Effector memory CD4-positive, alpha-beta T cell (primary cell): ENCODE results near the gene CTDP1.

Experiments used
- DNase-seq, 3 donors: peaks; one replicate each; pipeline ENCODE4 v3.0.0-alpha.2; 2020
- H3K27ac ChIP-seq: 2 replicates; pipeline ENCODE4 v1.7.0; 2013; ENCODE audit warnings: mild to moderate bottlenecking, low read length, moderate library complexity; ENCODE audit not compliant: insufficient read depth, poor library complexity, severe bottlenecking
- H3K27me3 ChIP-seq: replicated peaks from 2 replicates; pipeline ENCODE4 v1.7.0; 2013; ENCODE audit warnings: mild to moderate bottlenecking, low read length; ENCODE audit not compliant: insufficient read depth, control insufficient read depth, poor library complexity, severe bottlenecking
- H3K36me3 ChIP-seq: 2 replicates; pipeline ENCODE4 v1.7.0; 2013; ENCODE audit warnings: mild to moderate bottlenecking, low read length, moderate library complexity; ENCODE audit not compliant: control insufficient read depth, insufficient read depth
- H3K4me1 ChIP-seq: 2 replicates; pipeline ENCODE4 v1.7.0; 2013; ENCODE audit warnings: low read length, mild to moderate bottlenecking; ENCODE audit not compliant: control insufficient read depth, insufficient read depth, poor library complexity, severe bottlenecking
- H3K4me3 ChIP-seq: 2 replicates; pipeline ENCODE4 v1.7.0; 2013; ENCODE audit warnings: low read length, low read depth, mild to moderate bottlenecking; ENCODE audit not compliant: insufficient read depth, poor library complexity, severe bottlenecking
- H3K9me3 ChIP-seq: 2 replicates; pipeline ENCODE4 v1.7.0; 2013; ENCODE audit warnings: mild to moderate bottlenecking, low read length, moderate library complexity; ENCODE audit not compliant: control insufficient read depth

Gene CTDP1

GRCh38 chr18:79668203-79668602, 11.4 kb upstream of the CTDP1 start:
- Histone ChIP-seq H3K27ac (no peak overlapping the region), H3K9me3 (no peaks in the 10 kb centered on the region)

GRCh38 chr18:79672490-79673276, 6.9 kb upstream of the CTDP1 start:
- no peaks in the 10 kb centered on the region for H3K4me1 ChIP-seq
- peaks cover 8% of the 10 kb centered on the region for H3K9me3 ChIP-seq
- H3K36me3 ChIP-seq, result no peaks in the 10 kb centered on the region
- H3K27me3 ChIP-seq, result no peaks in the 10 kb centered on the region
- no peak for DNase-seq
- H3K27ac ChIP-seq, result no peak overlapping the region
- no peak overlapping the region for H3K4me3 ChIP-seq

More at GRCh38 chr18:79668203-79668602, 11.4 kb upstream of the CTDP1 start:
- no peaks in the 10 kb centered on the region for H3K4me1 ChIP-seq
- no peak overlapping the region for H3K4me3 ChIP-seq
- no peak for DNase-seq
- H3K36me3 ChIP-seq, result no peaks in the 10 kb centered on the region
- H3K27me3 ChIP-seq, result no peaks in the 10 kb centered on the region

GRCh38 chr18:79677221-79677620, 2.4 kb upstream of the CTDP1 start:
- no peak overlapping the region for H3K27ac ChIP-seq
- H3K27me3 ChIP-seq, result no peaks in the 10 kb centered on the region
- H3K4me3 ChIP-seq, result no peak overlapping the region
- H3K4me1 ChIP-seq, result peaks cover 21% of the 10 kb centered on the region
- DNase-seq, result no peak
- H3K36me3 ChIP-seq, result no peaks in the 10 kb centered on the region
- H3K9me3 ChIP-seq, result peaks cover 8% of the 10 kb centered on the region

- no peak for DNase-seq
- Histone ChIP-seq H3K4me3 (no peak overlapping the region), H3K4me1 (peaks cover 26% of the 10 kb centered on the region), H3K27ac (peak overlapping the region; percentile 98), H3K36me3 (no peaks in the 10 kb centered on the region), H3K9me3 (peaks cover 8% of the 10 kb centered on the region), H3K27me3 (no peaks in the 10 kb centered on the region)
These were observed 1.8 kb upstream of the CTDP1 start for GRCh38 chr18:79677840-79678239.

- peaks cover 34% of the 10 kb centered on the region for H3K4me1 ChIP-seq
- H3K4me3 ChIP-seq, result peak overlapping the region; percentile 89
- H3K9me3 ChIP-seq, result peaks cover 8% of the 10 kb centered on the region
- no peaks in the 10 kb centered on the region for H3K36me3 ChIP-seq
- H3K27ac ChIP-seq, result peak overlapping the region; percentile 98
- H3K27me3 ChIP-seq, result no peaks in the 10 kb centered on the region
- DNase-seq, result peak; percentile 98 to 99 (median 98)
These were observed 695 bp upstream of the CTDP1 start for GRCh38 chr18:79678665-79679551.

- H3K27me3 ChIP-seq, result no peaks in the 10 kb centered on the region
- DNase-seq, result peak in 2 of 3 donors; percentile 11 to 26
- H3K36me3 ChIP-seq, result no peaks in the 10 kb centered on the region
- peak overlapping the region; percentile 98 for H3K27ac ChIP-seq
- H3K4me3 ChIP-seq, result peak overlapping the region; percentile 89
- peaks cover 46% of the 10 kb centered on the region for H3K4me1 ChIP-seq
- peaks cover 8% of the 10 kb centered on the region for H3K9me3 ChIP-seq
These were observed 687 bp downstream of the CTDP1 start for GRCh38 chr18:79680100-79680879.

- no peaks in the 10 kb centered on the region for H3K27me3 ChIP-seq
- peaks cover 50% of the 10 kb centered on the region for H3K4me1 ChIP-seq
- no peaks in the 10 kb centered on the region for H3K36me3 ChIP-seq
- peak overlapping the region; percentile 89 for H3K4me3 ChIP-seq
- H3K27ac ChIP-seq, result peak overlapping the region; percentile 53
- H3K9me3 ChIP-seq, result peaks cover 6% of the 10 kb centered on the region
- DNase-seq, result no peak
These were observed 1.3 kb downstream of the CTDP1 start for GRCh38 chr18:79680891-79681339.

GRCh38 chr18:79681484-79682387, 2.1 kb downstream of the CTDP1 start:
- no peaks in the 10 kb centered on the region for H3K9me3 ChIP-seq
- DNase-seq, result peak; percentile 46 to 64 (median 61)
- peak overlapping the region; percentile 89 for H3K4me3 ChIP-seq
- H3K27ac ChIP-seq, result peak overlapping the region; percentile 53
- H3K27me3 ChIP-seq, result no peaks in the 10 kb centered on the region
- peaks cover 3% of the 10 kb centered on the region for H3K36me3 ChIP-seq
- peaks cover 53% of the 10 kb centered on the region for H3K4me1 ChIP-seq

GRCh38 chr18:79682481-79682880, 2.9 kb downstream of the CTDP1 start:
- no peak overlapping the region for H3K27ac ChIP-seq
- peaks cover 53% of the 10 kb centered on the region for H3K4me1 ChIP-seq
- no peak overlapping the region for H3K4me3 ChIP-seq
- H3K27me3 ChIP-seq, result no peaks in the 10 kb centered on the region
- H3K36me3 ChIP-seq, result peaks cover 3% of the 10 kb centered on the region
- no peak for DNase-seq
- no peaks in the 10 kb centered on the region for H3K9me3 ChIP-seq
